CD1c-positive myeloid dendritic cell (primary cell): ENCODE measurements around the gene CACNA1D.
"Not testable (repeated sequence)": the region's sequence is repeated elsewhere in the genome, so short reads cannot be mapped to it uniquely, and the experiment has no call there.

ENCODE experiments used
- DNase-seq: peaks from one replicate; pipeline ENCODE4 v3.0.0-alpha.2; 2016; ENCODE audit errors: extremely low spot score

The CACNA1D gene

DNA sequence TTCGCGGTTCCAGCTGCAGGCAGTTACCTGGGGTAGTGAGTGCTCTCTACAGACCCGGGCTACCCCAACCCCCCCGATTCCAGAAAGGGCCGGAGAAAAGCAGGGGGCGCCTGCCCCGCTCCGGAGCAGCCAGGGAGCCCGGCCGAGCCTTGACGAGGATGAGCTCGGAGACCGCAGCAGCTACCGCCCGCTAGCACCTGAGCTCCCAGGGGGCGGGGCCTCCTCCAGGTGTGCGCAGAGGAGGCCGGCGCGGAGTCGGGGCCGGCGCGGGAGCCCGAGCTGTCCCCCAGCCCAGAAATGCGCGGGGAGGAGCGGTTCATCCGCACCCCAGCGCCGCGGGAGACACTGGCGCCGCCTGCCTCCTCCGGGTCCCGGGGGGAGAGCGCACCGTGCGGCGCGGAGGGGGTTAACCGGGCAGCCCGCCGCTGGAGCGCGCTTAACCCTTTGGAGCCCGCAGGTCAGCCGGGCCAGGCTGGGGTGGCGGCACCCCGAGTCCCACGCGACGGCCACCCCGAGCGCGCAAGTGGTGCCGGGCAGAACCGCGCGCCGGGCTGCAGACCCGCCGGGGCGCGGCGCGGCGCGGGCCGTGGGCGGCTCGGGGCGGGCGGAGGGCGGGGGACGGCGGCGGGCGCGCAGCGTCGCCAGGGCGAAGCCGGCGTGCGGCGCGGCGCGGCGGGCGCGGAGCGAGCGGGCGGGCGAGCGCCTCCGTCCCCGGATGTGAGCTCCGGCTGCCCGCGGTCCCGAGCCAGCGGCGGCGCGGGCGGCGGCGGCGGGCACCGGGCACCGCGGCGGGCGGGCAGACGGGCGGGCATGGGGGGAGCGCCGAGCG is at the start of gene CACNA1D:
Gene CACNA1D, plus strand, starts transcription at position 649 of the 829 bp plus-strand sequence. CDS start 556 bp downstream, outside the sequence.
- peak; percentile 25 for DNase-seq

DNA sequence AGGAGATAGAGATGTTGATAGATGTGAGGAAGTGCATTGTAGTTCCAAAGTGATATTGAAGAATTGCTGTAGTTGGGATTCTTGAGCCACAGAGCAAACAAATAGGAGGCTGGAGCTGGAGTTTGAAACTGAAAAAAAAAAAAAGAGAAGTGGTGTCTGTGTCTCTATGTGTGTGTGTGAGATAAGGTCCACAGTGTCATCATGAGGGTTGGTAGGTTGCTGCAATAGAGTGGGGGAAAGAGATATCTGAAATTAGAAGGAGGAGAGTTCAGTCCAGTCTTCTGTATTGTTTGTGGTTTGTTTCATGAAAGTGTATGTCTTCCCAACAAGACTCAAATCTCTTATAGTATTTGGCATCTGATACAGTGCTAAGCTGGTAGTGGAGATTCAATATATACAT is 37.3 kb upstream of the CACNA1D start:
- DNase-seq = no peak

DNA sequence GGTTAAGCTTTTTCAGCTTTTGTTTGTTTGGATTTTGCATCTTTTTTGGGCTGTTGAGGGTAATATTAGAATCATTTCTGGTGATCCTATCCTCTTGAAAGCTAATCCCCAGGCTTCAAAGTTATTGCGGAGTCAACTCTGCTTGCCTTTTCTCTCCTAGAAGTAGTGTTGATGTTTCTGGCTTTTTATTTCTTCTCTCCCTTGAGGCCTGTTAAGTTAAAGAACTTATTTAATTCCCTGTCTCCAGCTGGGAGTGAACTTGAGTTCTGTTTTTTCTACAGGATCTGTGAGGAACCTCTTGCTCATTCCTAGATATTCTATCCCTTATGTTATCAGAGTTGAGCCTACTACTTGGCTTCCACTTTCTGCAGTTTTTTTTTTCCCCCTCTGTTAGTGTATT is 34.1 kb upstream of the CACNA1D start:
- no peak for DNase-seq

DNA sequence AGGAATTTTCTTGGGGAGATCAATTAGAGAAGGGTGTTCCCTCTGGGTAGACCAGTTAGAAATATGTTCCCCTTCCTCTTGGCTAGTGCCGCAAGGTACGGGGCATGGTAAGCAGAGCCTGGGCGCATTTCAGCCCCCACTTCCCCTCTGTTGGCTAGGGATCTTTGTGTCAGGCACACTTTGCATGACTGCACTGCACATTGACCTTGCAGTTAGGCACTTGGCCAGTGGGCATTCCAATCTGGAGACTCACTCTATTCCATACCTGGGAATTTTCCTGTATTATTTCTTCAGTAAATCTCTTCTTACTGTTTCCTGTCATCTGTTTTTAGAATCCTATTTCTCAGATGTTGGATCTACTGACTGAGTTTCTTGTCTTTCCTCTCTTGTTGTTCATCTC is 30.0 kb upstream of the CACNA1D start:
- DNase-seq = no peak

DNA sequence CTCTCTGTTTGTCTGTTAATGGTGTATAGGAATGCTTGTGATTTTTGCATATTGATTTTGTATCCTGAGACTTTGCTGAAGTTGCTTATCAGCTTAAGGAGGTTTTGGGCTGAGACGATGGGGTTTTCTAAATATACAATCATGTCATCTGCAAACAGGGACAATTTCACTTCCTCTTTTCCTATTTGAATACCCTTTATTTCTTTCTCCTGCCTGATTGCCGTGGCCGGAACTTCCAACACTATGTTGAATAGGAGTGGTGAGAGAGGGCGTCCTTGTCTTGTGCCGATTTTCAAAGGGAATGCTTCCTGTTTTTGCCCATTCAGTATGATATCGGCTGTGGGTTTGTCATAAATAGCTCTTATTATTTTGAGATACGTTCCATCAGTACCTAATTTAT is 24.7 kb upstream of the CACNA1D start:
- DNase-seq = not testable (repeated sequence)

DNA sequence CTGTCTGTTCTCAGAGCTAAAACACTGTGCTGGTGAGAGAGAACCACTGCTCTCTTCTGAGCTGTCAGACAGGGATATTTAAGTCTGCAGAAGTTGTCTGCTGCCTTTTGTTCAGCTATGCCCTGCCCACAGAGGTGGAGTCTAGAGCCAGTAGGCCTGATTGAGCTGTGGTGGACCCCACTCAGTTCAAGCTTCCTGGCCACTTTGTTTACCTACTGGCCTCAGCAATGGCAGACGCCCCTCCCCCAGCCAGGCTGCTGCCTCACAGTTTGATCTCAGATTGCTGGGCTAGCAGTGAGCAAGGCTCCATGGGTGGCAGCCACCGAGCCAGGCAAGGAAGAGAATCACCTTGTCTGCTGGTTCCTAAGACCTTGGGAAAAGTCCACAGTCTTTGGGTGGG is 21.0 kb upstream of the CACNA1D start:
- DNase-seq = no peak

DNA sequence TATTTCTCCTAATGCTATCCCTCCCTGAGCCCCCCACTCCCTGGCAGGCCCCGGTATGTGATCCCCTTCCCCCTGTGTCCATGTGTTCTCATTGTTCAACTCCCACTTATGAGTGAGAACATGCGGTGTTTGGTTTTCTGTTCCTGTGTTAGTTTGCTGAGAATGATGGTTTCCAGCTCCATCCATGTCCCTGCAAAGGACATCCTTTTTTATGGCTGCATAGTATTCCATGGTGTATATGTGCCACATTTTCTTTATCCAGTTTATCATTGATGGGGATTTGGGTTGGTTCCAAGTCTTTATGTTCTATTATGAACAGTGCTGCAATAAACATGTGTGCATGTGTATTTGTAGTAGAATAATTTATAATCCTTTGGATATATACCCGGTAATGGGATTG is 18.0 kb upstream of the CACNA1D start:
- not testable (repeated sequence) for DNase-seq

DNA sequence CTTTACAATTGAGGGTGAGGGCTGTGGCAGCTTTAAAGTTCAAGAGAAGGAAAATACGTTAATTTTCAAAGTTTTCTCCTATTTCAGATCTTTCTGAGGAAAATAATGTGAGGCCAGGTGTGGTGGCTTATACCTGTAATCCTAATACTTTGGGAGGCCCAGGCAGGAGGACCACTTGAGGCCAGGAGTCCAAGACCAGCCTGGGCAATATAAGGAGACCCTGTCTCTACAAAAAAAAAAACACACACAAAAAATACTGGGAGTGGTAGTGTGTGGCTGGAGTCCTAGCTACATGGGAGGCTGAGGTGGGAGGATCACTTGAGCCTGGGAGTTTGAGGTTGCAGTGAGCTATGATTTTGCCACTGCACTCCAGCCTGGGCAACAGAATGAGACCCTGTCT is 16.7 kb upstream of the CACNA1D start:
- not testable (repeated sequence) for DNase-seq

DNA sequence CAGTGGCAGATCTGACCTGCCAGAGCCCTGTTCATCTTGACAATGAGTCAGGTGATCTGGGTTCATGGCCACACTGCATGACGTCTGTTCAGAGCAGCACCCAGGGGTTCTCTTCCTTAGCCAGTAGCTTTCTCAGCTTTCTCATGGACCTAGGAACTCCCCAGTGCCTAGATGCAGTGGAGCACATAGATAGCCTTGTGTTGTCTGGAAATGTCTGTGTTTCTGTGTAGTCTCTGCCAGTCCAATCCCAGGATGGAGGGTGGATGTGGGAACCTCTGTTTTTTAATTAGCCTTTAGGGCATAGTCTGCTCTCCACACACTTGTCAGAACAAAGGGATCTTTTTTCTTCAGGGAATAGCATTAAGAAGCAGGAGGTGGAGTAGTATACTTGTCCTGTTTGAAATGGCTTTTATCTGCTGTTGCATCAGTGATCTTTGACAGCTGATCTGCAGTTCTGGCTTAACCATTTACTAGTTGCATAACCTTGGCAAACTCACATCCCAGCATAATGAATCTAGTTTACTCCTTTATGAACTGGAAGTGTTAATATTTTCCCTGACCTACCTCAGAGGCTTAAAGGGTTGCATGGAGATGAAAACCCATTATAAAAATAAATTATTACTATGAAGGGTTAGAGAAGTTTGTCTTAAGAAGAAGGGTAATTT is 16.1 kb upstream of the CACNA1D start:
- DNase-seq = no peak

DNA sequence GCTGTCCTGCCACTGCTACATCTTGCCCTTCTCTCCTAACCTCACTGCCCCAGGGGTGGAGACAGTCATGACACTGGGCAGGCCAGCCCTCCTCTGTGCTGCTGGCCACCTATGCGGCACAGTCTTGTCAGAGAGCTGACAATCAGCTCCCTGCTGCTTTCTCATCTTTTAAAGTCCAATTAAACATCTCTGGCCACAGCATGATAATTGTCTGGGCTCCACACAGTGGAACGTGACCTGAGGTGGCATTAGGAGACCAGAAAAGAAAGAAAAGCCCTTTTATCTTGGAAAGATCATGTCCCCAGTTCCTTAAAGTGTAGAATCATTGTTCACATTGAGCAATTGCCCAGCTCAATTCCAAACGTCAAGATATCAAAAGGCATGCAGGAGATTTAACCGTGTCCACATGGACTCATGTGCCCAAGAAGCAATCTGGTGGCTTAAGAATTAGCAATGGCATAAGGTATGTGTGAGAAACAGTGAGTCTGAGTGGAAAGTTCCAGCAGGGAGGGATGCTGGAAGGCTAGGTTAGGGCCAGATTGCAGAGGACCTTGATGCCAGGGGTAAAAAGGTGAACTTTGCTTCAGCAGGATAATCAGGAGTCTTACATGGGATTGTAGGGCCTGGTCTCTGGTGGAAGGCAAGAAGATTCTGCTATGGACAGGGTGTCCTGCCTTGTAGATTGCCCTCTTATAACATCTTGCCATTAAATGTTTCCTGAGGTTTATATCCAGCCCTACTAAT is 15.3 kb upstream of the CACNA1D start:
- no peak for DNase-seq

DNA sequence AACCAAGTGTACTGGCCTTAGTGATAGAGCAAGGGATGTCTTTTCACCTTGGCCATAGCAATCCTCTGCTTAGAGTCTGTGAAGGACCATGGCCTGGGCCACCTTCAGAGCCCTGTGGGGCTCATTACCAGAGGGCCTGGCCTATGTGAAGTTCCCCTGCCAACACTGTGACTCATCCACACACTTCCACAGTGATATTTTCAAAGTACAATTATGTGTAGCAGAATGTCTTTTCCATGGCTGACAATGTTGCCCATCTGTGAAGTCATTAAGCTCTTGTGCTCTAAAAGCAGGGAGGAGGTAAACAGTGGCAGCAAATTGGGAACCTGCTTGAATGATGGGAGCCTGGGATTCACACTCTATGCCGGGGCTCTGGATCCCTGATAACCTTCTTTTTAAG is 12.2 kb upstream of the CACNA1D start:
- DNase-seq = no peak

DNA sequence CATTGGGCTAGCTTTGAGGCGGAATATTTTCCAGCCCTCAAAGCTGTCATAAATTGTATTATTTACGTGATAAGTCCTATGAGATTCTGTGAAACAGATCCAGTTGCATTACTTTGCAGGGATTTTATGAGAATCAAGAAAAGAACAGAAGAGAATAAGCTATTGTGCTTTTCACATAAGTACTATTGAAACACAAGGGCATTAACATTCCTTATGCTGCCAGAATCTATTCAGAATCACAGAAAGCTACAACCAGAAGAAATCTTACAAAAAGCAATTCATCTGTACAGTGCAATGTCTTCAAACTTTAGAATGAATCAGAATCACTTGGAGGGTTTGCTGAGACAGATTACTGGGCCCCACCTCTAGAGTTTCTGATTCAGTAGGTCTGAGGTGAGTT is 10.6 kb upstream of the CACNA1D start:
- DNase-seq = no peak

DNA sequence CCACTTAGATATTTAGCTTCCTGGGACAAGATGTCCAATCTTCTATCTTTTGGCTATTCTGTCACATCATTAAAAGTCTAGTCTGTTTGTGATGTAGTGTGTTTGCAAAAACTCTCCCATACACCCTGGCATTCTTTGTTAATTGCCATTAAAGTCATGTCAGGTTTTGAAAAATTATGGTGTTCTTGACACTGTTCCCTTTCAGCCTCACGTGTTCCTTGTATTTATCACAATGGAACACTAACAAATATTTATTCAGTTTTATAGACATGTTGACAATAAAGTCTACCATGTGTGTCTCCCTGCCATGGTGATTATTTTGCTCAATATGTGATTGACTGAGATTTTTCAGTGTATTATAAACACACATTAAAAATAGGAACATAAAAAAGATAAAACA is 9.4 kb upstream of the CACNA1D start:
- no peak for DNase-seq

DNA sequence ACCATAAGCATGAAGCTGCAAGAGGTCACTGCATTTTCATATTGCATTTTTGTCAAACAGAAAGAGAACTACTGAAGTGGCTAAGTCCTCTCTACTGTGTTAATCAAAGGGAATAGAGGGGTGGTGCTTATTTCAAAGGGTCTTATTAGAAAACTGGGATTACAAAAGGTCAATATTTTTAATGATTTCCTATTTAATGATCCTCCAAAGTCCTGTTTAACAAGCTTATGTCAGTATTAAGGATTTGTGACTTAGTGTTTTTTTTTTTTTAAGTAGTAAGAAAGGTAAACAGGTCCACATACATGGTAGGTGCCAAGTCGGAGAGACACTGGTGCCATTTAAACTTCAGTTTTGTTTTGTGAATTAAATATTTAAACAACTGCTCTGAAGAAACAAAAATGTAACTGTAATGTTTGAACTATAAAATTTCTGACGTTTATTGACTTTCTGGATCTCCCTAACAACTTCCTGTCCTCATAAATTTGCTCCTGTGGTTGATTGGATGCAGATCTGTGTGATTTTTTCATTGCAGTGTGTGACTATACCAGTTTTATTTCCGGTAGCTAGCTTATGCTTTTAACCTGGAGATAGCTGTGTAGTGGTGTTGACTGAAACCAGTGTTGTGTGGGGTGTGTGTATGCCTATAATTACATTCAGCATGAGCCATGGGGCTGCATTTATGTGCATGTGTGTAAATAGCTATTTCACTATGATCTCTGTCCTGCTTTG is 8.6 kb upstream of the CACNA1D start:
- no peak for DNase-seq

DNA sequence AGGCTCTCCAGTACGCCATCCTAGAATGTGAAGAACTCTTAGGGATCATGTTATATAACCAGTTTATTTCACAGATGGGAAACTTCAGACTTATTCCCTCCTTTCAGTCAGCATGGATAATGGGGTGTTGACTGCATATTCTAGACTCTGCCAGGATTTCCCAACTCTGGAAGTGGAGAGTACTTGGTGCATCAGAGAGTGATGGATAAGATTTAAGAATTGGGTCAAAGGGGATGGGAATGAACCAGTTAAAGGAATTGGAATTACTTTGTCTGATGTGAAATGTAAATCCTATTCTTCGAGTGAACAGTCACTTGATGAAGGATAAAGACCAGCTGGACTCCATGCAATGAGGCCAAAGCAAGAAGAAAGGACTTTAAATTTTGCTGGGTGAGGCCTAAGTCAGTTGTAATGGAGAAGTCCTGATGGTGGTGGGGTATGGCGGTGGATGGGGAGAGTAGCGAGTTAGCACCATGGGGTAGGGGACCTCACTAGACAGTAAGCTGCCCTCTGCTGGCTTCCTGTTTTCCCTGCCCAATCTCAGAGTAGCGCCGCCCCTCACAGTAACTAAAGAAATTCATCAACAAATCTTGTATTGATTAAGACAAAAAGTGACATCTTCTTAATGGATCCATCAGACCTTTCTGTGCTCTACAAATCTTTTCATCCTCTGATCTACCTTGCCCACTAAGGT is 7.3 kb upstream of the CACNA1D start:
- DNase-seq = no peak

DNA sequence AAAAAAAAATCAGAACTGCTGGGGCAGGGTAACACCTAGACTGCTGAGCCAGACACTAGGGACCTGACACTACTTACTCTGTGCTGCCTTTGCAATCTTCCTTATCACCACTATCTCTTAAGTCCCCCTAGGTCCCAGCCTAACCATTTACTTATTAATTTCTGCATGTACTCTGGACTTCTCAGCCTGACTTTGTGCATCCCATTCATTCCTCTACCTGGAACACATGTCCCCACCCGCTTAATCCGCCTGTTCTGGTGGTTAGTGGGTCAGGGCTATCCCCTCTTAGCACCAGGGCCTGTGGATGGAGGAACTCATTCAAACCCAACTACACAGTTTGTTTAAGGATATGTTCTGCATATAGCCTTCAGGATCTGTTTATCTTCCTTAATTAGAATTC is 5.0 kb upstream of the CACNA1D start:
- DNase-seq = no peak

DNA sequence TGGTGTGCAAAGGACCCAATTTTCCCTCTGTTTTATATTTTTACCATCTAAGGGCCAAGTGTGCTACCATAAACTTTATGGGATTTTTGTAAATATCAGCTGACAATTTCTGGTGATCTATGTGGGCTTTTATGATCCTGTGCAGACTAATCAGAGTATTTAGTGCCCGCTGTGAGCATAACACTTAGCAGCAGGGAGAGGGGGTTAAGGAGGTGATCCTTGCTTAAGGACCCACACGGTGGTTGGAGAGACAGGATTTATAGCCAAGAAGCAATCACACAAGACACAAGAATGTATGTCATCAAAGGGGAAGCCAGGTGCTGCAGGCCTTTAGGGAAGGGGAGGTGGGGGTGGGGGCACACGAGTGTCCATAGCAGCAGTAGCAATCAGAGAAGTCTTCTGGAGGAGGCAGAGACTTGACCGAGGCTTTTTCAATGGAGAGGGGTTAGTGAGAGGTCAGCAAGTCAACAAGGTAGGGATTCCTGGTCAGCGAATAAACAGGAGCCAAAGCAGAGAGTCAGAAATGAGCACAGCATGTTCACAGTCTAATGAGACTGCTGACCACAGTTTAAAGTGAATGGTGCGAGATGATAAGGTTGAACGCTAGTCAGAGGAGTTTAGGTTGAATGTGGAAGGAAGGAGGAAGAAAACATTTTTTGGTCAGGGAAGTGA is 4.5 kb upstream of the CACNA1D start:
- DNase-seq = no peak

DNA sequence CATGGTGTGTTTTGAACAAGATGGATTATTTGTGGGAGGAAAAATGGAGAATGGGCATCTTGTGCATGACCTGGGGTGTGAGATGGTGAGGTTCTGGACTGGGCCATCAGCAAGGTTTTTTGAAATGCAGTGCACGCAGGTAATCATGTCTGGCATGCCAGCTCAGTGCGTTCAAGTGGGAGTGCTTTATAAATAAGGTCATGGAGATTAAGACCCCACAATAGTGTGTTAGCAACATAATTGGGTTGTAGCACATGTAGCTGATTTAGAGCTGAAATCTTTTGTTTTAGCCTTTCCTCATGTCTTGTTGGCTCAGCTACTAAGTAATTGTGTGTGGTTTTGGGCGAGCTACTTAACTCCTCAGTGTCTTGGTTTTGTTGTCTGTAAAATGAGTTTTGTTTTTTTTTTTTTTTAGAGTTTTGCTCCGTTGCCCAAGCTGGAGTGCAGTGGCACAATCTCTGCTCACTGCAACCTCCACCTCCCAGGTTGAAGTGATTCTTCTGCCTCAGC is 3.9 kb upstream of the CACNA1D start:
- no peak for DNase-seq

DNA sequence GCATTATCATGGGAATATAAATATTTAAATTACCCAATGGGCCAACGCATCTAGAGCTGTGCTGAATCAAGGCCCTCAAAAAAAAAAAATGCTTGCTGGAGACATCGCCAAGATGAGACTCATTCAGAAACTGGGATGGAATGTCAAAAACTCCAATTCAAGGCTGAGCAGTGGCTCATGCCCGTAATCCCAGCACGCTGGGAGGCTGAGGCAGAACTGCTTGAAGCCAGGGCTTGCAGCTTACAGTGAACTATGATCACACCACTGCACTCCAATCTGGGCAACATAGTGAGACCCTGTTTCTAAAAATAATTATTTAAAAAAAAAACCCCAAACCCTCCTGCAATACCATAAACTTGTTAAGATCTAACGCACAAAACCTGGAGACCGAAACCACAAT is 3.1 kb upstream of the CACNA1D start:
- no peak for DNase-seq

DNA sequence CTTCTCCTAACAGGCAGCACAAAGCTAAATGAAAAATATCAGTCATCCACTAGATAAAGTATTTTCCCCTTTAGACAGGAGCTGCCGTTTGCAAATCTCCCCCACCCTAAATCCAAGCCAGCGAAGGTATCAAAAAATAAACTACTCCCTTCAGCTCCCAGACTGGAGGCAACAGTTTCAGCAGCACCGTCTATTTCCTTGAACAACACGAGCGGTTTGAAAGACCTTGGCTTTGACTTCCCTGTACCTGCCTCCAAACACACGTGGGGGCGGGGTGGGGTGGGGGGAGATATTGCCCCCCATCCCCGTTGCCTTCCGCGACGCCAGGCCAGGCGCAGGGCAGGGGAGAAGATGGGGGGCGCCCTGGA is 832 bp upstream of the CACNA1D start:
- no peak for DNase-seq

DNA sequence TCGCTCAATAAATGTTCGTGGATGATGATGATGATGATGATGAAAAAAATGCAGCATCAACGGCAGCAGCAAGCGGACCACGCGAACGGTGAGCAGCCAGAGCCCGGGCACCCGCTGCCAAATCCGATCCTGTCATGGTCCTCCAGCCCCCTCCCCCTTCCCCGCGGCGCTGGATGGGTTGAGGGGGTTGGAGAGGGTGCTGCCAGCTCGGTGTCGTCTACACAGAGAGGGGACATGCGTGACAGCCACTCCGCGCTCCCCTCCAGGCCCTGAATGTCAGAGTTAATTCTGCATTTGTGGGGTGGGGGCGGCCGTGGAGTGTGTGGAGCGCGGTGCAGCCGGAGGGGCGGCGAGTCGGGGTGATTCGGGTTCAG is 722 bp downstream of the CACNA1D start:
- DNase-seq = no peak
